Lower leg skin (tissue), 4 donors: Measurements from ENCODE around the gene CRNKL1. TPM values are rescaled to one million over a fixed set of nuclear protein-coding genes. Genes with fewer than 3 reads are reported as not detected.

Experiments
- DNase-seq, 2 donors: peaks; one replicate each; pipeline ENCODE4 v3.0.0-alpha.2; 2019; ENCODE audit warnings: low spot score in 2 of 2
- H3K4me3 ChIP-seq: fragments of 200-600 bp; sonication (generic); 2 replicates; pipeline ENCODE4 v1.5.1; 2017; ENCODE audit warnings: mild to moderate bottlenecking, low read depth; ENCODE audit not compliant: poor library complexity, severe bottlenecking
- POLR2A ChIP-seq, 2 donors: fragments of 450-650 bp; IDR thresholded peaks; one replicate each; pipeline ENCODE4 v1.6.1; 2016 to 2017; ENCODE audit warnings: antibody characterized with exemption in 2 of 2, mild to moderate bottlenecking in 1 of 2, moderate library complexity in 1 of 2
- WGBS, 2 donors: methylation state at CpG; one replicate each; pipeline ENCODE4 v1.1.5; 2018; 5-methylcytosine and 5-hydroxymethylcytosine counted together
- intact Hi-C: fragments of 100-400 bp; cut with DNase I; formaldehyde crosslinking; loops from one replicate; pipeline ENCODE4 v1.15.0; 2023; ENCODE audit warnings: low total_unique reads
- total RNA-seq, 4 donors: library from RNA; depleted of rRNA; stranded (reverse); fragments of >200 nt; gene quantifications; one replicate each; pipeline ENCODE4 v1.1.0, GENCODE V29; 2016
- TF ChIP-seq, protein P1 (sequence below), 3 donors: fragments of 450-650 bp; IDR thresholded peaks; one replicate each; pipeline ENCODE4 v1.5.1; 2016; ENCODE audit warnings: antibody characterized with exemption in 3 of 3, mild to moderate bottlenecking in 3 of 3, moderate library complexity in 2 of 3

The CRNKL1 gene
- total RNA-seq, 4 donors from 2014 or later: 19.5 to 25.3 (median 20.7) TPM

DNA sequence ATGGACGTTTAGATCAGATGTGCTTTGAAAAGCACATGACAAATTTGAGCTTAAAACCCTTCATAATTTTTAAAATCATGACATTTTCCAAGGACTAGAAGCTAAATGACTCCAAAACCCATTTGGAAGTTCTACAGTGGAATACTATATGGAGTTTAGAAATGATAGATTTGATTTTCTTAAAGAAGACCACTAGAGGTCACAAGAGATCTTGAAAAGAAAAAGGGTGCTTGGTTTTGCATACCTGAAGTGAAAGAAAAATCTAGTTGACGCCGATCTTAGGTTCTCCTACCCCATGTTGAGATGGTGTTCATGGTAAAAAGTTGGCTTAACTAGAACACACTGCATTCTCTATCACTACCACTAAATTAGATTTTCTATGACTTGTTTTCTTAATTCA is 31.5 kb upstream of the CRNKL1 start:
- TF ChIP-seq, protein P1, sequence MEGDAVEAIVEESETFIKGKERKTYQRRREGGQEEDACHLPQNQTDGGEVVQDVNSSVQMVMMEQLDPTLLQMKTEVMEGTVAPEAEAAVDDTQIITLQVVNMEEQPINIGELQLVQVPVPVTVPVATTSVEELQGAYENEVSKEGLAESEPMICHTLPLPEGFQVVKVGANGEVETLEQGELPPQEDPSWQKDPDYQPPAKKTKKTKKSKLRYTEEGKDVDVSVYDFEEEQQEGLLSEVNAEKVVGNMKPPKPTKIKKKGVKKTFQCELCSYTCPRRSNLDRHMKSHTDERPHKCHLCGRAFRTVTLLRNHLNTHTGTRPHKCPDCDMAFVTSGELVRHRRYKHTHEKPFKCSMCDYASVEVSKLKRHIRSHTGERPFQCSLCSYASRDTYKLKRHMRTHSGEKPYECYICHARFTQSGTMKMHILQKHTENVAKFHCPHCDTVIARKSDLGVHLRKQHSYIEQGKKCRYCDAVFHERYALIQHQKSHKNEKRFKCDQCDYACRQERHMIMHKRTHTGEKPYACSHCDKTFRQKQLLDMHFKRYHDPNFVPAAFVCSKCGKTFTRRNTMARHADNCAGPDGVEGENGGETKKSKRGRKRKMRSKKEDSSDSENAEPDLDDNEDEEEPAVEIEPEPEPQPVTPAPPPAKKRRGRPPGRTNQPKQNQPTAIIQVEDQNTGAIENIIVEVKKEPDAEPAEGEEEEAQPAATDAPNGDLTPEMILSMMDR (IDR thresholded peaks at IDR 0.05): no peak
- no peak for TF ChIP-seq POLR2A (IDR thresholded peaks at IDR 0.05)
- 2 to 4% methylated on average over 3 of the region's 3 CpGs for WGBS, 2 donors
- no peak overlapping the region for H3K4me3 ChIP-seq
- intact Hi-C loops: loop anchor here (5.0 kb wide), 1 partner anchor 153 kb away; no protein-coding TSS in a partner anchor
- DNase-seq: no peak

DNA sequence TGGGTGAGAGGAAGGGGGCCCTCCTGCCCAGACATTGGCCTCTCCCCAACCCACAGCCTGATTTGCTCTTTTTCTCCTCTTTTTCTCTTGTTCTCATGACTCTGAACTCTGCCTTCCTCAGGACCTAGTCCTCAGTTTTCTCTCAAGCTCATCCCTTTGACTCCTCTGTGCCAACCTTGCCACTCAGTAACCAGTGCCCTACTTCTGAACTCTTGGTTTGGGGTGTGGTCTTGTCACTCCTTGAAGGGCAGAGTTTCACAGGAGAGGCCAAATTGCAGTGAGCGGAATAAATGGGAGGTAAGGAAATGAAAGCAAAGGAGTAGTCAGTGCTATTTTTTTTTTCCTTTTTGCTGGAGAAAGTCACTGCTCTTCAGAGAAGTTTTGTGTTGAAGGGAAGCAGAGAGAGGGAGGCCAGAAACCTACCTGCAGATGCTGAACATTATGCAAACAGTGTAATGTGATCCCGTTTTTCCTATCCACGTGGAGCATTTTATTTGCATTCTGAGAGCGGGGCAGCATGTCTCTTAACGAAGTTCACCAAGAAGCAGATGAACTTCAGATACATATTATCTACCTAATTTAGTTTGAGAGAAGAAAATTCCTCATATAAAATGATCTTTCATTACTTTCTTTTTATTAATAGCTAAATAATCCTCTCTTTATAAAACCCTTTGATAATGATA is 27.0 kb upstream of the CRNKL1 start:
- intact Hi-C loops: no loop called here
- DNase-seq: no peak
- WGBS, 2 donors: 58 to 60% methylated on average over 5 of the region's 5 CpGs
- TF ChIP-seq, protein P1 (IDR thresholded peaks at IDR 0.05): no peak
- no peak for TF ChIP-seq POLR2A (IDR thresholded peaks at IDR 0.05)
- H3K4me3 ChIP-seq: no peak overlapping the region

DNA sequence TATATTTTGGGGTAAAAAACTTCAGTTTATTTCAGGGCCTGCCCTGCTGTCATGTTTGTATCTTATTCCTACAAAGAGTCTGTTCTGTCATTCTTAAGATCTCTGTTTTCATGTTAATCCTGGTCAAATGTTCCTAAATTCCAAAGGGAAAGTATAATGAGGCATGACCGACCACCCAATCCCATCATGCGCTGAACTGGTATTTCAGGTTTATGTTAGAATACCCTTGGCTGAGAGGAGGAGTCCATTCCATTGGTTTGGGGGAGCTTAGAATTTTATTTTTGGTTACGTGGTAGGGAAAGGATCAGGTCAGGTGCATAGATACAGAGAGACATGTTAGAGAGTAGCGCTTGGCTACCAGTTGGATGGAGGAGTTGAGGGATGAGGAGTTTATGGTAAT is 25.8 kb upstream of the CRNKL1 start:
- no peak overlapping the region for H3K4me3 ChIP-seq
- intact Hi-C loops: no loop called here
- TF ChIP-seq, protein P1 (IDR thresholded peaks at IDR 0.05): no peak
- TF ChIP-seq POLR2A (IDR thresholded peaks at IDR 0.05): no peak
- WGBS, 2 donors: 90 to 93% methylated on average over 4 of the region's 4 CpGs
- DNase-seq: no peak

DNA sequence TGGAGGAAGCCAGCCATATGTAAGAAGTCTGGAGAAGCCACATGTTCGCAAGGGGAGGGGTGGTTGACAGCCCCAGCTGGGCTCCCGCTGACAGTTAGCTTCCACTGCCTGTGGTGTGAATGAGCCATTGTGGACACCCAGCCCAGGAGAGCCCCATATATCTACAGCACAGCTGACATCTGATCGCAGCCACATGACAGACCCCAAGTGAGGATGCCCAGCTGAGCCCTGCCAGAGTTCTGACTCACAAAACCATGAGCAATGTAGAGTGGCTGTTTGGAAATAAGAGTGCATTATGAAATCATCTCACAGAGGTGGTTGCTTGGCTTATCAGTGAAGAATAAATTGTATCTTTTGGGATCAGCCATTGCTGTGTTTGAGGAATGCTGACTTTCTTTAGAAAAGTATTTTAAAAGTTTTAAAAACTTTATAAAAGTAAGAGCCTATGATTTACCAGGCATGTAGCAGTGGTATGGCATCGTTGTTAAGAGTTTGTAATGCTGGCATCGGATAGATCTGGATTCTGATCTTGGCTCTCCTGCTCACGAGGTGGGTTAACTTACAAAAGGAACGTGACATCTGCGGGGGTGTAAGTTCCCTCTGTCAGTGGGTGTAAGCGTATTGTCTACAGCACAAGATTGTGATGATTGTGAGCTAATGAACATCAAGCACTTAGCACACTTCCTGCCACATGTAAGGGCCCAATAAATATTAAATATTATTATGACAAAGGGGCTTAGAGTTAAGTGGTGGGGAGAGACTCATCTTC is 24.2 kb upstream of the CRNKL1 start:
- H3K4me3 ChIP-seq: no peak overlapping the region
- WGBS, 2 donors: 68 to 75% methylated on average over 9 of the region's 9 CpGs
- intact Hi-C loops: no loop called here
- DNase-seq: peak; percentile 63 to 88
- TF ChIP-seq, protein P1 (IDR thresholded peaks at IDR 0.05): no peak
- TF ChIP-seq POLR2A (IDR thresholded peaks at IDR 0.05): no peak

DNA sequence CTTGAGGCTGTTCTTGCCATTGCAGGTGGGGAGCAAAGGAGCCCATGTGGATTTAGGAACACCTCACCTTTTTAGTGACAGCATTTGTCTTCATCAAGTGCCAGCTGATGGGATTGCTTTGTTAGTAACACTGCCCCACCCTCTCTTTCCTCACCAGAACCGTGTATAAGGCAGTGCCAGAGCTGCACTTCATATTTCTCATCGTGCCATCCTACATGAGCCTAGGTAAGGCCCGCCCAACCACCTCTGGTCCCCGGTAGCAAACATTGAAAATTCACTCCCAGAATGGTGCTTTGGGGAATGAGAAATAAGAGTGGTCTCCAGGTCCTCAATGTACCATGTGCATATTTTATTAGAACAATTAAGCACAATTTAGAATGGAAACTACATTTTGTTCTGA is 22.8 kb upstream of the CRNKL1 start:
- 72 to 77% methylated on average over 4 of the region's 4 CpGs for WGBS, 2 donors
- H3K4me3 ChIP-seq: no peak overlapping the region
- TF ChIP-seq POLR2A (IDR thresholded peaks at IDR 0.05): no peak
- TF ChIP-seq, protein P1 (IDR thresholded peaks at IDR 0.05): no peak
- no peak for DNase-seq
- intact Hi-C loops: no loop called here
